Lung (tissue), 12 donors: ENCODE data around the gene CASP9. TPM values are rescaled to one million over a fixed set of nuclear protein-coding genes. Genes with fewer than 3 reads are reported as not detected.

Experiments used
- ATAC-seq: fragments of 200-7000 bp; cut with Tn5 transposase; one replicate; pipeline ENCODE4 v1.9.1; 2020; ENCODE audit warnings: moderate number of reproducible peaks; ENCODE audit not compliant: insufficient read depth, low FRiP score
- DNase-seq, 3 donors: peaks; one replicate each; pipeline ENCODE4 v3.0.0-alpha.2; 2013 to 2017
- H3K27ac ChIP-seq, 2 donors: one replicate each; pipeline ENCODE4 v1.5.1; 2013; ENCODE audit warnings: mild to moderate bottlenecking in 2 of 2, moderate library complexity in 2 of 2, control low read depth in 1 of 2, inconsistent platforms in 1 of 2, low read depth in 1 of 2, low read length in 1 of 2
- H3K27me3 ChIP-seq, 3 donors: one replicate each; pipeline ENCODE4 v1.5.1; 2013; ENCODE audit warnings: low read length in 2 of 3; ENCODE audit not compliant: control insufficient read depth in 3 of 3, insufficient read depth in 3 of 3
- H3K36me3 ChIP-seq, 4 donors: one replicate each; pipeline ENCODE4 v1.5.1; 2013; ENCODE audit warnings: low read length in 4 of 4, mild to moderate bottlenecking in 1 of 4, moderate library complexity in 1 of 4; ENCODE audit not compliant: control insufficient read depth in 4 of 4, insufficient read depth in 4 of 4
- H3K4me1 ChIP-seq, 5 donors: one replicate each; pipeline ENCODE4 v1.5.1; 2013; ENCODE audit warnings: low read length in 5 of 5, mild to moderate bottlenecking in 2 of 5, moderate library complexity in 1 of 5; ENCODE audit not compliant: control insufficient read depth in 5 of 5, insufficient read depth in 5 of 5
- H3K4me3 ChIP-seq: one replicate; pipeline ENCODE4 v1.5.1; 2013; ENCODE audit warnings: mild to moderate bottlenecking, control low read depth, moderate library complexity
- H3K9ac ChIP-seq, 2 donors: one replicate each; pipeline ENCODE4 v1.5.1; 2013; ENCODE audit warnings: low read length in 2 of 2, control low read depth in 1 of 2; ENCODE audit not compliant: insufficient read depth in 1 of 2
- H3K9me3 ChIP-seq, 4 donors: one replicate each; pipeline ENCODE4 v1.5.1; 2013; ENCODE audit warnings: low read length in 3 of 4, mild to moderate bottlenecking in 1 of 4, moderate library complexity in 1 of 4; ENCODE audit not compliant: control insufficient read depth in 4 of 4, insufficient read depth in 3 of 4
- WGBS, 2 donors: extraction: QIAGEN DNeasy Blood & Tissue Kit; methylation state at CpG; one replicate each; pipeline ENCODE4 v1.1.7; 2013; 5-methylcytosine and 5-hydroxymethylcytosine counted together
- polyA plus RNA-seq, 2 donors: library from polyadenylated mRNA; stranded (reverse); fragments of 200-250 nt; gene quantifications; one replicate each; pipeline ENCODE4 v1.2.1, GENCODE V29; 2013
- total RNA-seq, 2 donors: library from RNA; depleted of rRNA in 1 of 2; stranded (reverse); fragments of >200 nt in 1 of 2; gene quantifications; one replicate each; pipeline ENCODE4 v1.2.1, GENCODE V29; 2014 to 2021
- TF ChIP-seq, protein P1 (sequence below): IDR thresholded peaks from 2 replicates; pipeline ENCODE4 v1.5.1; 2012; ENCODE audit warnings: mild to moderate bottlenecking; ENCODE audit errors: control extremely low read depth, extremely low read depth
- donor health status: control.
- donor health status: control.
- donor health status: Bipolar disorder and iron deficiency.
- donor health status: healthy.
- donor health status: DM: yes; HTN: yes; CAD: no.

The CASP9 gene
- total and polyA plus RNA-seq, 4 donors: 13.3 to 16.6 (median 13.8) TPM

DNA sequence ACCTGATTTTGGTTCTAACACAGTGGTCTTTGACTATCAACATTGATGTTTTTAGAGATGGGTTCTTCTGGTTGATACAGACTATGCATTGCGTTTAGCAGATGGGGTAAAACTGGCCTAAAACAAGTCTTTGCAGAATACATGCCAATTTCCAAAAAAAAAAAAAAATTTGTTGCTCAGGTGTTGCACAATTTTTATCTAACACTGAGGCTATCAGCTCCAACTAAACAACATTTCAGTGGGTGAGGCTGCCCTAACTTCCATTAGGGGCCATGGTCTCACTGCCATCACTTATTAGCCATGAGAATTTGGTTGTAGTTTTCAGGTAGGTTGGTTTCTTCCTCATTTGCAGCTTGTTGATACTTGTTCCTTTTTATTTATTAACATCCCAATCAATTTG is 46.8 kb upstream of the CASP9 start:
- peaks cover 0 to 10% (median 0%) of the 10 kb centered on the region in 5 donors for H3K4me1 ChIP-seq
- no peak overlapping the region for H3K4me3 ChIP-seq
- H3K27me3 ChIP-seq: no peaks in the 10 kb centered on the region
- peaks cover 0 to 1% (median 0%) of the 10 kb centered on the region in 4 donors for H3K9me3 ChIP-seq
- no peak overlapping the region for H3K9ac ChIP-seq
- 96 to 98% methylated on average over 1 of the region's 1 CpG for WGBS, 2 donors
- H3K27ac ChIP-seq: no peak overlapping the region
- TF ChIP-seq, protein P1, sequence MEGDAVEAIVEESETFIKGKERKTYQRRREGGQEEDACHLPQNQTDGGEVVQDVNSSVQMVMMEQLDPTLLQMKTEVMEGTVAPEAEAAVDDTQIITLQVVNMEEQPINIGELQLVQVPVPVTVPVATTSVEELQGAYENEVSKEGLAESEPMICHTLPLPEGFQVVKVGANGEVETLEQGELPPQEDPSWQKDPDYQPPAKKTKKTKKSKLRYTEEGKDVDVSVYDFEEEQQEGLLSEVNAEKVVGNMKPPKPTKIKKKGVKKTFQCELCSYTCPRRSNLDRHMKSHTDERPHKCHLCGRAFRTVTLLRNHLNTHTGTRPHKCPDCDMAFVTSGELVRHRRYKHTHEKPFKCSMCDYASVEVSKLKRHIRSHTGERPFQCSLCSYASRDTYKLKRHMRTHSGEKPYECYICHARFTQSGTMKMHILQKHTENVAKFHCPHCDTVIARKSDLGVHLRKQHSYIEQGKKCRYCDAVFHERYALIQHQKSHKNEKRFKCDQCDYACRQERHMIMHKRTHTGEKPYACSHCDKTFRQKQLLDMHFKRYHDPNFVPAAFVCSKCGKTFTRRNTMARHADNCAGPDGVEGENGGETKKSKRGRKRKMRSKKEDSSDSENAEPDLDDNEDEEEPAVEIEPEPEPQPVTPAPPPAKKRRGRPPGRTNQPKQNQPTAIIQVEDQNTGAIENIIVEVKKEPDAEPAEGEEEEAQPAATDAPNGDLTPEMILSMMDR: no peak
- ATAC-seq (no peak), DNase-seq (no peak)
- peaks cover 16 to 38% (median 20%) of the 10 kb centered on the region in 4 donors for H3K36me3 ChIP-seq

DNA sequence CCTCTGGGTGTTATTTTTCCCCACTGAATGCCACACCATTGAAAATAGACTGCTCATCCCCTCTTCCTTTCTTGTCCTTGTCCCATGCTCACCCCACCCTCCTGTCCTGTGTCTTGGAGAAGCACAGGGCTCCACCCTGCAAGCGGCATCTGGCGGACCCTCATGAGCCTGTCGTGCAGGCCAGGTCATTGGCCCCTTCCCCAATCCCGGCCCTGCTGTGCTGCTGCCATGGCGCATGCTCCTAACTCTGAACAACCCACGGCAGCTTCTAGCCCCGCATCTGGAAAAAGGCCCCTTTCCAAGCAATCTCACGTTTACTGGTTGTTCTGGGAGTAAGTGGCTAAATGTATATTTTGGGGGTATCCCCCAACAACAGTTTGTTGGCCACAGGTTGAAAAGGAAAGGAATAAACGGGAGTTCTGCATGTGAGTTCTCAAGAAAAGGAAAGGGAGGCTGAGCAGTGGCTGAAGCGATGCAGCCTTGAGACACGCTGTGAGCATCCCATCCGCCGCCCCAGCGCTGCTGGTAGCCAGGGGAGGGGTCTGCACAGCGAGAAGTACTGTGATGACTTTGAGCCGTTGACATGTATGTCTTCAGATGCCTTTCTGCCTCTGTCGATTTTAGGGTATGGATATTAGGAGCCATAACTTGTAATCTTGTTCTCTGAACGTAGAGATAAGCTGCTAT is 44.5 kb upstream of the CASP9 start:
- H3K9me3 ChIP-seq: peaks cover 0 to 1% (median 0%) of the 10 kb centered on the region in 4 donors
- H3K36me3 ChIP-seq: peaks cover 27 to 51% (median 29%) of the 10 kb centered on the region in 4 donors
- TF ChIP-seq, protein P1: no peak
- no peak overlapping the region for H3K27ac ChIP-seq
- WGBS, 2 donors: 94 to 95% methylated on average over 18 of the region's 18 CpGs
- H3K27me3 ChIP-seq: no peaks in the 10 kb centered on the region
- H3K4me1 ChIP-seq: peaks cover 0 to 2% (median 0%) of the 10 kb centered on the region in 5 donors
- H3K9ac ChIP-seq: no peak overlapping the region
- DNase-seq (no peak), ATAC-seq (no peak)
- H3K4me3 ChIP-seq: no peak overlapping the region

DNA sequence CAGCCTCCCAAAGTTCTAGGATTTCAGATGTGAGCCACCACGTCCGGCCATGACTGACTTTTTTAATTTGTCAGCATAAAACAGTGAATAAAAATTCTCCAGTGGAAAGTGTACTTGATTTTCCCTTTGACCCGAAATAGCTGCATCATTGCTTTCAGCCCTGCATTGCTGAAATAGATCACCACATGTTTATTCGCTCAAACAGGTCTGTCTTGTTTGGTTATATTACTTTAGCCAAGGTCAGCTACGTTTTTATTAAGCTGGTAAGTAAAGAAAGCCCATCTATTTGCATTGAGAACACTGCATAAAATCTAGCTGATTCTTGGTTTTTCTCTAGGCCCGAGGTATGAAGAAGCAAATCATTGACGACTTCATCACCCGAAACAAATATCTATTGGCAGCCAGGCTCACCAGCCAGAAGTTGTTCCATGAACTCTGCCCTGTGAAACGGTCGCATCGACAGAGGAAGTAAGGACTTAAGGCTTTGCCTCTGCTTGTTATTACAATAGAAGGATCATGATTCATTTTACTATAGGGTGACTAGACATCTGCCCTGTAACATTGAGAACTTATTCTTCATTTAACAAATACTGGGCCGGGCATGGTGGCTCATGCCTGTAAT is 35.3 kb upstream of the CASP9 start:
- Histone ChIP-seq H3K9me3 (no peaks in the 10 kb centered on the region), H3K4me3 (no peak overlapping the region), H3K9ac (no peak overlapping the region), H3K27me3 (no peaks in the 10 kb centered on the region), H3K27ac (no peak overlapping the region), H3K4me1 (no peaks in the 10 kb centered on the region), H3K36me3 (peaks cover 10 to 24% (median 21%) of the 10 kb centered on the region in 4 donors)
- ATAC-seq (no peak), DNase-seq (no peak)
- TF ChIP-seq, protein P1: no peak
- WGBS, 2 donors: 94 to 95% methylated on average over 12 of the region's 12 CpGs
